Measurements from ENCODE around the gene SEPTIN12.

- TF ChIP-seq, protein P1, sequence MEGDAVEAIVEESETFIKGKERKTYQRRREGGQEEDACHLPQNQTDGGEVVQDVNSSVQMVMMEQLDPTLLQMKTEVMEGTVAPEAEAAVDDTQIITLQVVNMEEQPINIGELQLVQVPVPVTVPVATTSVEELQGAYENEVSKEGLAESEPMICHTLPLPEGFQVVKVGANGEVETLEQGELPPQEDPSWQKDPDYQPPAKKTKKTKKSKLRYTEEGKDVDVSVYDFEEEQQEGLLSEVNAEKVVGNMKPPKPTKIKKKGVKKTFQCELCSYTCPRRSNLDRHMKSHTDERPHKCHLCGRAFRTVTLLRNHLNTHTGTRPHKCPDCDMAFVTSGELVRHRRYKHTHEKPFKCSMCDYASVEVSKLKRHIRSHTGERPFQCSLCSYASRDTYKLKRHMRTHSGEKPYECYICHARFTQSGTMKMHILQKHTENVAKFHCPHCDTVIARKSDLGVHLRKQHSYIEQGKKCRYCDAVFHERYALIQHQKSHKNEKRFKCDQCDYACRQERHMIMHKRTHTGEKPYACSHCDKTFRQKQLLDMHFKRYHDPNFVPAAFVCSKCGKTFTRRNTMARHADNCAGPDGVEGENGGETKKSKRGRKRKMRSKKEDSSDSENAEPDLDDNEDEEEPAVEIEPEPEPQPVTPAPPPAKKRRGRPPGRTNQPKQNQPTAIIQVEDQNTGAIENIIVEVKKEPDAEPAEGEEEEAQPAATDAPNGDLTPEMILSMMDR (IDR thresholded peaks at IDR 0.05) = no peak
- no peak for TF ChIP-seq POLR2A (IDR thresholded peaks at IDR 0.05)
Measured at GRCh38 chr16:4772351-4772750, 15.8 kb downstream of the SEPTIN12 start.
